Osteoblast (primary cell): ENCODE data around the gene TMEM178B. TPM values are rescaled to one million over a fixed set of nuclear protein-coding genes. Genes with fewer than 3 reads are reported as not detected.

Experiments
- DNase-seq: peaks from one replicate; pipeline ENCODE4 v3.0.0; 2011; ENCODE audit warnings: low spot score, mixed read lengths; ENCODE audit not compliant: insufficient read length; ENCODE audit errors: missing footprints
- H2AFZ ChIP-seq: 2 replicates; pipeline ENCODE4 v1.6.0; 2011; ENCODE audit warnings: mild to moderate bottlenecking, low read length
- H3K27ac ChIP-seq: 2 replicates; pipeline ENCODE4 v1.5.1; 2011; ENCODE audit warnings: mild to moderate bottlenecking, low read depth, low read length, moderate library complexity
- H3K27me3 ChIP-seq: 2 replicates; pipeline ENCODE4 v1.6.0; 2012; ENCODE audit warnings: mild to moderate bottlenecking, control low read depth, inconsistent platforms, low read length, moderate library complexity; ENCODE audit not compliant: insufficient read depth
- H3K36me3 ChIP-seq: 2 replicates; pipeline ENCODE4 v1.5.1; 2011; ENCODE audit warnings: mild to moderate bottlenecking, low read length, control low read depth, moderate library complexity; ENCODE audit not compliant: insufficient read depth
- H3K4me1 ChIP-seq: 2 replicates; pipeline ENCODE4 v1.5.1; 2011; ENCODE audit warnings: mild to moderate bottlenecking, low read length, control low read depth, moderate library complexity; ENCODE audit not compliant: insufficient read depth
- H3K4me2 ChIP-seq: 2 replicates; pipeline ENCODE4 v1.6.0; 2011; ENCODE audit warnings: mild to moderate bottlenecking, low read length; ENCODE audit not compliant: insufficient read depth
- H3K4me3 ChIP-seq: fragments of 200-600 bp; sonication (generic); 3 replicates; pipeline ENCODE4 v1.5.1; 2012; ENCODE audit warnings: mild to moderate bottlenecking, low read length, inconsistent platforms; ENCODE audit not compliant: insufficient read depth
- H3K79me2 ChIP-seq: 2 replicates; pipeline ENCODE4 v1.6.0; 2012; ENCODE audit warnings: mild to moderate bottlenecking, low read length, control low read depth, inconsistent platforms; ENCODE audit not compliant: insufficient read depth
- H3K9me3 ChIP-seq: 2 replicates; pipeline ENCODE4 v1.5.1; 2011; ENCODE audit warnings: low read depth, low read length, control low read depth
- H4K20me1 ChIP-seq: 2 replicates; pipeline ENCODE4 v1.6.0; 2012; ENCODE audit warnings: mild to moderate bottlenecking, low read length, control low read depth; ENCODE audit not compliant: insufficient read depth
- total RNA-seq: library from RNA; depleted of rRNA; stranded (reverse); fragments of >200 nt; gene quantifications from 2 replicates; pipeline ENCODE4 v1.2.3, GENCODE V29; 2012
- TF ChIP-seq, protein P1 (sequence below): IDR thresholded peaks from 2 replicates; pipeline ENCODE4 v1.5.1; 2011; ENCODE audit warnings: mild to moderate bottlenecking, low read depth, low read length, moderate library complexity; ENCODE audit errors: extremely low read depth

TMEM178B gene
- total RNA-seq, 1 donor: 1.1 TPM

DNA sequence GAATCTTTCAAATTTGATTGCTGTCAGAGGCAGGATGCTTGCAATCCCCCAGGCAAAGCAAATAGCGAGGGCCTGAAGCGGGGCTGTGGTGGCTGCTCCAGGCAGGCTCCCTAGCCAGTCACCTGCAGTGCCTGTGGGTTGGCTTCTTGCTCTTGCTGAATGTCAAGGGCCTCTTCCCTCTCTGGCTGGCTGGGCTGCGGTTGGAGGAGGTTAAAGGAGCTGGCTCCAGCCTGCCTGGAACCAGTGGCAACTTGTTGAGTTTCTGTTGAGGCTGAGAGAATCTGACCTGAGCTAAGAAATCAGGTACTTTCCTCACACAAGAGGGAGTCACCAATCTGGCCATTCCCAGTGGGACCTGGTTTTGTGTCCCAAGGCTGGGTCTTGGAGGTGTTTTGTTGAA is 134.7 kb downstream of the TMEM178B start:
- TF ChIP-seq, protein P1, sequence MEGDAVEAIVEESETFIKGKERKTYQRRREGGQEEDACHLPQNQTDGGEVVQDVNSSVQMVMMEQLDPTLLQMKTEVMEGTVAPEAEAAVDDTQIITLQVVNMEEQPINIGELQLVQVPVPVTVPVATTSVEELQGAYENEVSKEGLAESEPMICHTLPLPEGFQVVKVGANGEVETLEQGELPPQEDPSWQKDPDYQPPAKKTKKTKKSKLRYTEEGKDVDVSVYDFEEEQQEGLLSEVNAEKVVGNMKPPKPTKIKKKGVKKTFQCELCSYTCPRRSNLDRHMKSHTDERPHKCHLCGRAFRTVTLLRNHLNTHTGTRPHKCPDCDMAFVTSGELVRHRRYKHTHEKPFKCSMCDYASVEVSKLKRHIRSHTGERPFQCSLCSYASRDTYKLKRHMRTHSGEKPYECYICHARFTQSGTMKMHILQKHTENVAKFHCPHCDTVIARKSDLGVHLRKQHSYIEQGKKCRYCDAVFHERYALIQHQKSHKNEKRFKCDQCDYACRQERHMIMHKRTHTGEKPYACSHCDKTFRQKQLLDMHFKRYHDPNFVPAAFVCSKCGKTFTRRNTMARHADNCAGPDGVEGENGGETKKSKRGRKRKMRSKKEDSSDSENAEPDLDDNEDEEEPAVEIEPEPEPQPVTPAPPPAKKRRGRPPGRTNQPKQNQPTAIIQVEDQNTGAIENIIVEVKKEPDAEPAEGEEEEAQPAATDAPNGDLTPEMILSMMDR: no peak
- Histone ChIP-seq H3K79me2 (no peaks in the 10 kb centered on the region), H3K4me1 (no peaks in the 10 kb centered on the region), H3K36me3 (no peaks in the 10 kb centered on the region), H4K20me1 (no peaks in the 10 kb centered on the region), H3K27me3 (no peaks in the 10 kb centered on the region), H3K4me2 (no peak overlapping the region), H3K27ac (no peak overlapping the region), H3K4me3 (no peak overlapping the region), H2AFZ (no peak overlapping the region), H3K9me3 (no peaks in the 10 kb centered on the region)
- DNase-seq: no peak

DNA sequence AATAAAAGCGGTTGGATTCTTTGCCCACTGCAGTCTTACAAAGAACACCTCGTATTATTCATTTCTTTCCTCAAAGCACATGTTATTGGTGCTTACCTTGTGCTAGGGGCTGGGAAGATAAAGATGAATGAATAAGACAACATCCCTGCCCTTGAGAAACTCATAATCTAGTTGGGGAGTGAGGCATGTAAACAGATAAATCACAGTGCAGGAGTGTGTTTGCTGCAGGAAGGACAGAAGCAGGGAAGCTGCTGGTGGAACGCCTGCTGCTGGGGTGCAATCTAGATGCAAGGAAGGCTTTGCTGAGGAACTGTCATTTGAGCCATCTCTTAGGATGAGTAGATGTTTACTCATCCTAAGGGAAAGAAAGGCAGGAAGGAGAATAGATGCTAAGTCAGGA is 135.6 kb downstream of the TMEM178B start:
- Histone ChIP-seq H3K9me3 (no peaks in the 10 kb centered on the region), H3K36me3 (no peaks in the 10 kb centered on the region), H3K4me3 (no peak overlapping the region), H3K4me1 (no peaks in the 10 kb centered on the region), H3K79me2 (no peaks in the 10 kb centered on the region), H3K4me2 (no peak overlapping the region), H3K27ac (no peak overlapping the region), H4K20me1 (no peaks in the 10 kb centered on the region), H3K27me3 (no peaks in the 10 kb centered on the region), H2AFZ (no peak overlapping the region)
- no peak for DNase-seq
- TF ChIP-seq, protein P1: no peak

DNA sequence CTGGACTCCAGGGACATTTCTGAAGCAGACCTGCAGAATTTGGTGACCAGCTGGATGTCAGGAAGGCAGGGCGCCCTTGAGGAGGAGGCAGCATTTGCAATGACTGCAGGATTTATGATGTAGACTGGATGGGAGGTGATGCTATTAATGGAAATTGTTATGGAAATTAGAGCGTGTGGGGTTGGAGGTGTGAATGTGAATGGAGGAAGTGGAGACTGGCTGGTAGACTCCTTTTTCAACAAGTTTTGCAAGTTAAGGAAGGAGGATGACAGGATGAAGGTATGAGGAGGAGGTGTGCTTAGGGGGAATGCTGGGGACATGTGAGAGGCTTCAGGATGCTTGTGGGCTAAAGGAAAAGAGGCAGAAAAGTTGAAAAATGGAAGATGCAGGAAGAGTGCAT is 137.0 kb downstream of the TMEM178B start:
- Histone ChIP-seq H3K36me3 (no peaks in the 10 kb centered on the region), H4K20me1 (no peaks in the 10 kb centered on the region), H3K79me2 (no peaks in the 10 kb centered on the region), H2AFZ (no peak overlapping the region), H3K27ac (no peak overlapping the region), H3K4me1 (no peaks in the 10 kb centered on the region), H3K27me3 (no peaks in the 10 kb centered on the region), H3K4me3 (no peak overlapping the region), H3K9me3 (no peaks in the 10 kb centered on the region), H3K4me2 (no peak overlapping the region)
- TF ChIP-seq, protein P1: no peak
- DNase-seq: no peak

DNA sequence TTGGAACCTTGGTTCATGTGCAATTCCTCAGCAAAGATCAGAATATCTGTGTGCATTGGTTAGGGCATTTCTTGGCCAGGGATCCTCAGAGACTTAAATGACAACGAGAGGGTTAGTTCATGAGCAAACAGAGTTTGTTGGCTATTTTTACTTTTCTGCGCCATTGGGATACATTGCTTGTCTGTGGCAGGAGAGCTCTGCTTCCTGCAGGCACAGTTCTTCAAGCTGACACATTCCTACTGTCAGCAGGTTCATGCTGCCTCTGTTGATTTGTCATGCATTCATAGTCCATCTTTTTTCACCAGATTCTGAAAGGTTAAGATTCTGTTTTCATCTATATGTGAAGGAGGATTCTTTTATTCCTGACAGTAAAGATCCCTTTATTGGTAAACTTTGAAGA is 139.4 kb downstream of the TMEM178B start:
- no peak for DNase-seq

More for the DNA sequence above, 139.4 kb downstream of the TMEM178B start:
- no peak overlapping the region for H2AFZ ChIP-seq
- H3K9me3 ChIP-seq: no peaks in the 10 kb centered on the region
- H4K20me1 ChIP-seq: no peaks in the 10 kb centered on the region
- H3K4me1 ChIP-seq: no peaks in the 10 kb centered on the region
- H3K4me2 ChIP-seq: no peak overlapping the region
- H3K27ac ChIP-seq: no peak overlapping the region
- no peaks in the 10 kb centered on the region for H3K27me3 ChIP-seq
- TF ChIP-seq, protein P1: no peak
- H3K79me2 ChIP-seq: no peaks in the 10 kb centered on the region
- H3K4me3 ChIP-seq: no peak overlapping the region
- no peaks in the 10 kb centered on the region for H3K36me3 ChIP-seq
